ENCODE measurements around the gene CLK2. TPM values are rescaled to one million over a fixed set of nuclear protein-coding genes. Genes with fewer than 3 reads are reported as not detected.

The CLK2 gene
- total and polyA plus RNA-seq, 9 of the 15 experiments (the other 6 are each of a cell fraction or from before 2014, with no cell fraction given) = 13.5 to 81.4 (median 39.6) TPM

DNA sequence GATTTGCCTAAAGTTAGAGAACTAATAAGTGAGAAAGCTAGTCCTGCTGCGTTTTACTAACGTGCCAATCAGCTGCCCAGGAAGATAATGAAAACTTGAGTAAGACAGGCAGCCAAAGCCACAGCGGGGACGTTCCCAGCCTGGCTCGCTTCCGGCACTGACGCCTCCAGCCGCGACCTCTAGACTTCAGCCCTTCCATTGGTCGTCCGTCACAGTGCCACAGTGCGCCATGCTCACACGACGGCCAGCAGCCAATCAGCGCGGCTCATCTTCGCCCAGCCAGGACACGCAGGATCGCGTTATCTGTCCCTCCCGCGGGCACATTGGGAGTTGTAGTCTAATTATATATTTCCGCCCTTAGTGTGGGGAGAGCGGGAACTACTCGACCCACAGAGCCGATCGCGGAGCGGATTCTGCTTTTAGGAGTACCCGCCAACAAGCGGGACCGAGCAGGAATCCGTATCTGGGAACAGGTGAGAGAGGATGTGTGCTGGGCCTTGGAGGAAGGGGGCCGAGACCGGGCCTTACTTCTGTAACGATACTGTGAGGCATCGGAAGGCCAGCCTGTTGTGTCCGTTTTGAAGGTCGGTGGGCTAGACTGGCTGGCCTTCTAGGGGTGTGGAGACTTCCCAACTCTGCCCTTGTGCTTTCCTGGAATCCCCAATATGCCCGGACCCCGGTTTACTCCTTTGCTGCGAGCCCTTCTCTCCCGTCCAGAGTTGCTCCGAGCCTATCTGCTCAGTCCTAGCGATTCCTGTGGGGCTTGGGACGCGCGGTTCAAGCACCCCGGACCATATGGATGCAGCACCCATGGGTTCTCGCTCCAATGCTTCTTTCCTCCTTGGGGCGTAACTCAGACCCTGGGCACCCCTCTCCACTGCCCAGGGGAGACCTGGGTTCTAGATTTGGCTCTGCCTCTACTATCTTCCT lies 35.5 kb upstream of the CLK2 start, which contains the start of gene FDPS (continued):
- TF ChIP-seq RERE (CRISPR knock-in tag; IDR thresholded peaks at IDR 0.05; ENCODE audit: borderline replicate concordance) (no peak), ZBED1 (IDR thresholded peaks at IDR 0.05) (peak; percentile 56; the same call in 1 of the 2 replicates), CCNT2 (IDR thresholded peaks at IDR 0.05; ENCODE audit: borderline replicate concordance, extremely low read depth, insufficient read length, low read depth, low read length) (peak; percentile 73), CREB5 (CRISPR knock-in tag; IDR thresholded peaks at IDR 0.05) (no peak), NR2C1 (IDR thresholded peaks at IDR 0.05) (peak; percentile 88), NR2C1 (tag; IDR thresholded peaks at IDR 0.05) (peak; percentile 94), ZNF224 (CRISPR knock-in tag; IDR thresholded peaks at IDR 0.05) (no peak), ZBTB17 (CRISPR knock-in tag; IDR thresholded peaks at IDR 0.05) (peak; percentile 78), RBM25 (IDR thresholded peaks at IDR 0.05; ENCODE audit: low read depth, low read length, severe bottlenecking) (peak; percentile 87), ZEB2 (IDR thresholded peaks at IDR 0.05) (no peak), NFRKB (IDR thresholded peaks at IDR 0.05; ENCODE audit: low read depth) (peak; percentile 25; the same call in 1 of the 2 replicates), MIER1 (IDR thresholded peaks at IDR 0.05; ENCODE audit: low read depth) (no peak), MAZ (CRISPR knock-in tag; conservative IDR thresholded peaks at IDR 0.05 in 1 of 2, IDR thresholded peaks at IDR 0.05 in 1 of 2) (peak in 1 of 2 experiments; percentile 59; a peak in 3 of 4 replicates), KDM5B (IDR thresholded peaks at IDR 0.05; ENCODE audit: insufficient replicate concordance, low read depth, low read length) (peak; percentile 70), ELF1 (tag; IDR thresholded peaks at IDR 0.05) (peak; percentile 96), FOXP1 (CRISPR knock-in tag; IDR thresholded peaks at IDR 0.05) (peak; percentile 69), POLR2AphosphoS5 (IDR thresholded peaks at IDR 0.05; ENCODE audit: control insufficient read depth, insufficient read depth, low read depth, low read length) (peak; percentile 77)
- TF ChIP-seq, protein P1, sequence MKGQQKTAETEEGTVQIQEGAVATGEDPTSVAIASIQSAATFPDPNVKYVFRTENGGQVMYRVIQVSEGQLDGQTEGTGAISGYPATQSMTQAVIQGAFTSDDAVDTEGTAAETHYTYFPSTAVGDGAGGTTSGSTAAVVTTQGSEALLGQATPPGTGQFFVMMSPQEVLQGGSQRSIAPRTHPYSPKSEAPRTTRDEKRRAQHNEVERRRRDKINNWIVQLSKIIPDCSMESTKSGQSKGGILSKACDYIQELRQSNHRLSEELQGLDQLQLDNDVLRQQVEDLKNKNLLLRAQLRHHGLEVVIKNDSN (CRISPR knock-in tag; IDR thresholded peaks at IDR 0.05) = peak; percentile 91
